HG03039 (cell line): Measurements from ENCODE around the gene ADARB2.

Experiments
- ATAC-seq: cut with Tn5 transposase; IDR thresholded peaks from one replicate; pipeline ENCODE4 v1.9.1; 2021; ENCODE audit warnings: mild to moderate bottlenecking, moderate library complexity; ENCODE audit not compliant: unreplicated experiment

The ADARB2 gene

GRCh38 chr10:1736144-1736971 lies 967 bp downstream of the ADARB2 start:
- no peak for ATAC-seq

GRCh38 chr10:1735562-1735961 lies 1.8 kb downstream of the ADARB2 start:
- ATAC-seq, result no peak

GRCh38 chr10:1734288-1734687 lies 3.0 kb downstream of the ADARB2 start:
- no peak for ATAC-seq

GRCh38 chr10:1733720-1734119 lies 3.6 kb downstream of the ADARB2 start:
- no peak for ATAC-seq

- no peak for ATAC-seq
Measured at GRCh38 chr10:1732564-1732996, 4.7 kb downstream of the ADARB2 start.

- ATAC-seq, result no peak
Measured at GRCh38 chr10:1731592-1731991, 5.7 kb downstream of the ADARB2 start.

- ATAC-seq, result no peak
Measured at GRCh38 chr10:1729751-1730150, 7.6 kb downstream of the ADARB2 start.

- ATAC-seq, result no peak
Measured at GRCh38 chr10:1726861-1727260, 10.5 kb downstream of the ADARB2 start.

GRCh38 chr10:1724921-1725488 lies 12.3 kb downstream of the ADARB2 start:
- no peak for ATAC-seq

GRCh38 chr10:1716839-1717238 lies 20.5 kb downstream of the ADARB2 start:
- ATAC-seq, result no peak

- ATAC-seq, result peak; percentile 69
Measured at GRCh38 chr10:1715821-1716220, 21.5 kb downstream of the ADARB2 start.

GRCh38 chr10:1712944-1713671 lies 24.2 kb downstream of the ADARB2 start:
- no peak for ATAC-seq

GRCh38 chr10:1712314-1712713 lies 25.0 kb downstream of the ADARB2 start:
- no peak for ATAC-seq

- no peak for ATAC-seq
Measured at GRCh38 chr10:1709161-1709560, 28.2 kb downstream of the ADARB2 start.

- no peak for ATAC-seq
Measured at GRCh38 chr10:1708746-1709145, 28.6 kb downstream of the ADARB2 start.

- ATAC-seq, result no peak
Measured at GRCh38 chr10:1706711-1707110, 30.6 kb downstream of the ADARB2 start.

GRCh38 chr10:1706256-1706655 lies 31.1 kb downstream of the ADARB2 start:
- no peak for ATAC-seq

- ATAC-seq, result no peak
Measured at GRCh38 chr10:1698185-1698584, 39.1 kb downstream of the ADARB2 start.

- ATAC-seq, result no peak
Measured at GRCh38 chr10:1696106-1696505, 41.2 kb downstream of the ADARB2 start.

GRCh38 chr10:1690086-1690485 lies 47.2 kb downstream of the ADARB2 start:
- no peak for ATAC-seq

- no peak for ATAC-seq
Measured at GRCh38 chr10:1688531-1688930, 48.8 kb downstream of the ADARB2 start.

- no peak for ATAC-seq
Measured at GRCh38 chr10:1687623-1688150, 49.6 kb downstream of the ADARB2 start.
